Fibroblast of skin of right biceps (primary cell): ENCODE data around the gene OTOA.
"Not testable (repeated sequence)": the region's sequence is repeated elsewhere in the genome, so short reads cannot be mapped to it uniquely, and the experiment has no call there.

Source experiments
- DNase-seq: peaks from one replicate; pipeline ENCODE4 v3.0.0-alpha.2; 2013

OTOA gene

DNA sequence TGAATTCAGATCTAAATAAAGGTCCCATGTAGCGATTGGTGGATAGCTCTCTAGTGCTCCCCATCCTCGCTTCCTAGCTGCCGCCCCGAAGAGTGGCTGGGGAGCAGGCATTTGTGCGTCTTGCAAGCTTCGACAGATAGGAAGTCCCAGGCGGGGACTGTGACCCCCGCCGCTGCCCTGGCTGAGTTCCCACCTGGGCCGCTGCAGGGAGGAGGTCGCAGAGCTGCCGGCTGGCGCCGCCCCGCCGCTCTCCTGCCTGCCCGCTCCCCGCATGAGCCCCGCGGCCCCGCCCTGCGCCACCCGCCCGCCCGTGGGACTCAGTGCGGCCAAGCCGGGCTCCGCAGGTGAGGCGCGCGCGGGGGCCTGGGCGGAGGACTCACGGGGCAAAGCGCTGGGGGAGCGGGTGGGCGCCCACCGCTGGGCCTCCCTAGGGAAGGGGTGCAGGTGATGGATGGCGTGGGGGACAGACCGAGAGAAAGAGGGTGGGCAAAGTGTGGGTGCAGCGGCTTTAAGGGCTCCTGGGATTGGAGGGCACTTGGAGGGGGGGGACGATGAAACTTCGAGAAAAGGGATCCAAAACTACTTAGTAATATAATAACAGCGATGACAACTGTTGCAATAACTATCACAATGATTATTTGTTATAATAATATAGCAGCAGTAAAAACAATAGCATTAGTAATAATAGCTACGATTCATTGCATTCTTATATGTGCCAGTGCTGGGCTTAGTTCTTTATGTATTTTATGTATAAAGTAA is at the start of gene OTOA:
Gene OTOA (plus strand): TSS at position 80 of the 759 bp plus-strand sequence. CDS start 14,547 bp downstream, outside the sequence.
- DNase-seq, result no peak

- no peak for DNase-seq
Observed at GRCh38 chr16:21614896-21615295, 48.9 kb upstream of the OTOA start.

GRCh38 chr16:21617607-21618006 is 46.2 kb upstream of the OTOA start:
- no peak for DNase-seq

DNA sequence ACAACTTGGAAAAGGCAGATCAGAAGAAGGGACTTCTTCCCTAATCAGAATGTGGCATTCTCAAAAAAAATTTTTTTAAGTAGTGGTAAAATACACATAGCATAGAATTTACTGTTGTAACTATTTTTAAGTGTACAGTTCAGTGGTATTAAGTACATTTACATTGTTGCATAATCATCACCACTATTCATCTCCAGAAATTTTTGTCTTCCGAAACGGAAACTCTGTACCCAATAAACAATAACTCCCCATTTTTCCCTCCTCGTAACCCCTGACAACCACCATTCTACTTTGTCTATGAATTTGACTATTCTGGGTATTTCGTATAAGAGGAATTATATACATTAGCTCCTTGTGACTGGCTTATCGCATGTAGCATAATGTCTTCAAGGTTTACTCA is 45.5 kb upstream of the OTOA start:
- no peak for DNase-seq

DNA sequence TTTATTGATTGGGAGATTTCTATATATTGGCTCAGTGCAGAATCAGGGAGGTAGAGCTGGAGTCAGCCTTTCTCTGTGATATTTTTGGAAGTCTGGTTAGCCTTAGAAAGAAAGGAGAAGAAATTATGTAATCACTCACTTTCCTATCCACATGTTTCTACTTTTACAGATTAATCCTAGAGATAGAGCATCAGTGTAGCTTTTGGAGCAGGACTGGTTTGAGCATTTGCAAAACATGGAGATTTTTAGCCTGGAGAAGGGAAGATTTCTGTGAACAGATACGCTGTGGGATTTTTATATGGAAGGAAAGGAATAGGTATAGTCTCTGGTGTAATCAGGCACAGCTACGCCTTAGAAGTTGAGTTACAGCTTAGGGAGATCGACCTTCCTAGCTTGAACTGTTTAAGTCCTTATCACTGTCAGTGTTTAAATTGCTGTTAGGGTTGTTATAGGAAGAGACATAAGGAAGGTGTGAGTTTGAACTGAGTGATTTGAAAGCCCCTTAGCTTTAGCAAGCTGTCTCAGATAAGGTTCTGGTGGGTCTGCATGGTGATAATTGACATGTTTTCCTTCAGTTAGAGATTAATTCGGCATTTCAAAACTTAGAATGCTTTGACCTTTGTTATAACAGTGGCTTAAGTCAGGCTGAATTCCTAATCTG is 43.9 kb upstream of the OTOA start:
- DNase-seq, result no peak

GRCh38 chr16:21620592-21620991 is 43.2 kb upstream of the OTOA start:
- DNase-seq, result no peak

DNA sequence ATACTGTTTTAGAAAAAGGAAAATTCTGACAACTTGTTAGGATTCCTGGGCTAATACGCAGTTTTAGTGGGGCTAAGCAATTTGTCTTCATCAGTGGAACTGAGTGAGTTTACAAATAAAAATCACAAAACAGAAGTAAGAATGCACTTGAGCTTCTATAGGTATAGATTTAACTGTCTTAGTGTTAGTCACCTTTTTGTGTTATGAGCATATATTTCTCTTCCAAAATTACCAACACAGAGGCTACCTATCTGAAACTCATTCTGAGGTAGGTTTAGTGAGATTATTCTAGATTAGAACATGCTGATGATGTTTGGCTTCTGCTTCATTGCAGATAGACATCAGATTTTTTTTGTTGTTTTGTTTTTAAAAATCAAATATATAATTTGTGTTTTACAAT is 41.2 kb upstream of the OTOA start:
- no peak for DNase-seq

DNA sequence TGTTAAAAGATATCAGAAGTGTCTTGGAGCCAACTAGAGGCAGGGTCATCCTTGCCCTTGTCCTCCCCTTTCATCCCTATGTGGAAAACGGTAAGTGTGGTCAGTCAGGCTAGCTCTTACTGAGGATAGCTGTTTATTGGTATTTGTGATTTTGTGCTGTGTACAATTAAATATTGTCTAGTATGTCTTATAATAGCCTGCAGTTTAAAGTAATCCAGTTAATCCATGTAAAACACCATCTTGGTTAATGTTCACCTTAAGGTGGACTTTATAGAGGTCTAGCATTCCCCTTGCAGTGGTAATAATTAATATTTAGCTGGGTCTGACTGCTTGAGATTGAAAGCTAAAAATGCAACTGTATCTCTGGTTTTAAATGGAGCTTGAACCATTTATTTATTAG is 38.7 kb upstream of the OTOA start:
- DNase-seq, result no peak

GRCh38 chr16:21626659-21627277 is 37.0 kb upstream of the OTOA start:
- peak; percentile 95 for DNase-seq

GRCh38 chr16:21628121-21628726 is 35.5 kb upstream of the OTOA start:
- no peak for DNase-seq

DNA sequence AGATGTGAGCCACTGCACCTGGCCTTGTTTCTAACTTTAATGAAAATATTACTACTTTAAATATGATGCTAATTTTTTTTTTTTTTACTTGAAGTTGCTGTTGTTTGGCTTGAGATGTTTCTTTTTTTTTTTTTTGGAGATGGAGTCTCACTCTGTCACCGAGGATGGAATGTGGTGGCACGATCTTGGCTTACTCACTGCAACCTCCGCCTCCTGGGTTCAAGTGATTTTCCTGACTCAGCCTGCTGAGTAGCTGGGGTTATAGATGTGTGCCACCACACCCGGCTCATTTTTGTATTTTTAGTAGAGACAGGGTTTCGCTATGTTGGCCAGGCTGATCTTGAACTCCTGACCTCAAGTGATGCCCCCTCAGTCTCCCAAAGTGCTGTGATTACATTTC is 35.0 kb upstream of the OTOA start:
- DNase-seq, result peak; percentile 70

DNA sequence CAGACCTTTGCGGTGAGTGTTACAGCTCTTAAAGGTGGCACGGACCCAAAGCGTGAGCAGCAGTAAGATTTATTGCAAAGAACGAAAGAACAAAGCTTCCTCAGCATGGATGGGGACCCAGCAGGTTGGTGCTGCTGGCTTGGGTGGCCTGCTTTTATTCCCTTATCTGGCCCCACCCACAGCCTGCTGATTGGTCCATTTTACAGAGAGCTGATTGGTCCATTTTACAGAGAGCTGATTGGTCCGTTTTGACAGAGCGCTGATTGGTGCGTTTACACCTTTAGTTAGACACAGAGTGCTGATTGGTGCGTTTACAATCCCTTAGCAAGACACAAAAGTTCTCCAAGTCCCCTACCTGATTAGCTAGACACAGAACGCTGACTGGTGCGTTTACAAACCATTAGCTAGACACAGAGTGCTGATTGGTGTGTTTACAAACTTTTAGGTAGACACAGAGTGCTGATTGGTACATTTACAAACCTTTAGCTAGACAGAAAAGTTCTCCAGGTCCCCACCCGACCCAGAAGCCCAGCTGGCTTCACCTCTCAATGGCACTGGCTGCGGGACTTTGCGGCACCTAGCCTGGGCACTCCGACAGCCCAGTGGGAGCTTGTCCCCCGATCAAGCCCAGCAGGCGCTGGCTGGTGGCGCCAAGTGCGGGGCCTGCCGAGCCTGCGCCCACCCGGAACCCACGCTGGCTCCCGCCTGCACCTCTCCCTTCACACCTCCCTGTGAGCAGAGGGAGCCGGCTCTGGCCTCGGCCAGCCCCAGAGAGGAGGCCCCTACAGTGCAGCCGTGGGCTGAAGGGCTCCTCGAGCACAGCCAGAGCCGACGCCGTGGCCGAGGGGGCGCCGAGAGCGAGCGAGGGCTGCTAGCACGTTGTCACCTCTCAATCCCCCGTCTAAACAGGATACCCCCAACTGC is 33.9 kb upstream of the OTOA start:
- not testable (repeated sequence) for DNase-seq

GRCh38 chr16:21630866-21631265 is 32.9 kb upstream of the OTOA start:
- not testable (repeated sequence) for DNase-seq

GRCh38 chr16:21631376-21631775 is 32.4 kb upstream of the OTOA start:
- DNase-seq, result not testable (repeated sequence)

- not testable (repeated sequence) for DNase-seq
Observed at GRCh38 chr16:21631951-21632575, 31.7 kb upstream of the OTOA start.

DNA sequence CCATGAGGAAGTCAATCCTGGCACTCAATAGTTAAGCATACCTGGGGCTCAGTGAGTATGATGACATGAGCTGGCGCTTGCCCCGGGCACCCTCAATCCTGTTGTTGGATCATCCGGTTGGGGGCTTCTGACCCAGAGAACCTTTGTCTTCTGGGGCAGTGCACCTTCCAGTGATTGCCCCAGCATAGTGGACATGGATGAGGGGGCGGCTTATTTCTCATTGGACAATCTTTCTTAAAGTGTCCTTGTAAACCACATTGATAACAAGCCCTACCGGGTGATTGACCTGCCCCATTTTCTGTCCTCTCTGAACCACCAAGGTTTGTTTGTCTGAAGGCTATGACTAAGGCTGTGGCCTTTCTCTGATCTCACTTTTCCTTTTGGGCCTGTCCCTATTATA is 29.6 kb upstream of the OTOA start:
- no peak for DNase-seq

GRCh38 chr16:21635694-21636093 is 28.1 kb upstream of the OTOA start:
- not testable (repeated sequence) for DNase-seq

GRCh38 chr16:21637032-21637968 is 26.5 kb upstream of the OTOA start:
- DNase-seq, result no peak

DNA sequence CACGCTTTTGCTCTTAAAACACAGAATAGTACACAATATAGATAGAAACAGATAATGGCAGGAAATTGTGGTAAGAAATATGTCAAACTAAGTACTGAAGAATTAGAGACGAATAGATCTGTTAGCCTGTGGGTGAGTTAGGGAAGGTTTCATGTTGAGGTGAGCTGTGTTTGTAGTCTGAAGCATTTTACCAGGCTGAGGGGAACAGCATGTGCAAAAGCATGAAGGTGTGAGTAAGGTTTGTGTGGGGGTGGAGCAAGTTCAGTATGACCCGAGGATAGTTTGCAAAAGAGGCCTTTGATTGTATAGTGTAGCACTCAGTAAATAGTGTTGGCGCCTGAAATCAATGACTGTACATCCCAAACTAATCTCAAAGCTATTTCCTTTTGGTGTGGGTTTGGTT is 25.2 kb upstream of the OTOA start:
- peak; percentile 74 for DNase-seq

DNA sequence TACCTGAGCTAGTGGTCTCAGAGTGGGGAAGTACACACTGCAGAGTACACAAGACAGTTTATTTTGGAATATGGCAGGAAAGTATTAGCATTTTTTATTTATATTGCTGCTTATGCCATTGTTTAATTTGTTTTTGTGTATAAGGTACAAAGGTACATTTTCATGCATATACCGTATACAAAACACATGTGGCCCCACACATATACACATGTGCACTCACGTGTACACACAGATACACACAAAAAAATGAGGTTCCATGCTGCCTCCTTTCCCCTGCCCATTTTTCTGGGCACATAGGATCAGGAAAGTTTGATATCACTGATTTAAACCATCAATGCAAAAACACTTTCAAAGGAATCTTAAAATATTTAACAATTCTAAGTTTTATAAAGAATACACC is 24.3 kb upstream of the OTOA start:
- no peak for DNase-seq

DNA sequence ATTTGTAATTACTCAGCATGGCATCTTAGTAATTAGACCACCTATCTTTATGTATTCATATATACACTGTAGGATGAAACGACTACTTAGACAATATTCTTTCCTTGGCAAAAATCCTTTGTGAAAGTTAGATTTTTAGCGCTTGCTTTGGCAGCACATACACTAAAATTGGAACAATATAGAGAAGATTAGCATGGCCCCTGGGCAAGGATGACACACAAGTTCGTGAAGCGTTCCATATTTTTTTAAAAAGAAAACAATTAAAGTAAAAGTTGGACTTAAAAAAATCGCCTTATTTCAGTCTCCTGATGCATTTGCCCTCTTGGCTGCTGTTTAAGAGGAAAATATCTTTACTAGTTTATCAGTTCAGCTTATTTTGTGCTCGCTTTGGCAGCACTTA is 21.9 kb upstream of the OTOA start:
- no peak for DNase-seq
